K562 (cell line): Measurements from ENCODE around the gene CEACAM7. TPM values are rescaled to one million over a fixed set of nuclear protein-coding genes. Genes with fewer than 3 reads are reported as not detected.
A peak's percentile ranks its signal among the peaks of the same experiment; 100 is the strongest.

Experiments used
- CHD2 ChIP-seq: IDR thresholded peaks from 2 replicates; pipeline ENCODE4 v1.6.1; 2011; ENCODE audit warnings: low read depth, low read length
- FOXJ3 ChIP-seq: sonication (generic); formaldehyde crosslinking; IDR thresholded peaks from 2 replicates; pipeline ENCODE4 v1.4.0; 2020; ENCODE audit warnings: mild to moderate bottlenecking, missing genetic modification reagents
- MBD2 ChIP-seq: sonication (generic); IDR thresholded peaks from 2 replicates; pipeline ENCODE4 v1.6.1; 2016; ENCODE audit warnings: low read depth, borderline replicate concordance
- MED1 ChIP-seq: sonication (generic); formaldehyde crosslinking; IDR thresholded peaks from 2 replicates; pipeline ENCODE4 v1.8.1; 2023; ENCODE audit warnings: missing genetic modification reagents, borderline replicate concordance
- MTA1 ChIP-seq: fragments of 450-650 bp; IDR thresholded peaks from 2 replicates; pipeline ENCODE4 v1.6.1; 2017; ENCODE audit warnings: borderline replicate concordance
- NBN ChIP-seq: fragments of 450-650 bp; IDR thresholded peaks from 2 replicates; pipeline ENCODE4 v1.6.1; 2016; ENCODE audit warnings: low read depth, mild to moderate bottlenecking
- PBX2 ChIP-seq, 2 experiments: IDR thresholded peaks in 1 of 2; conservative IDR thresholded peaks in 1 of 2; 2 replicates each; pipeline ENCODE4 v1.6.1; 2016; ENCODE audit warnings: low read depth in 2 of 2, mild to moderate bottlenecking in 1 of 2, missing compliant biosample characterization in 1 of 2, missing genetic modification characterization in 1 of 2, moderate library complexity in 1 of 2
- PHB2 ChIP-seq: fragments of 450-650 bp; IDR thresholded peaks from 2 replicates; pipeline ENCODE4 v1.6.1; 2017; ENCODE audit warnings: low read depth
- PREB ChIP-seq: sonication (generic); formaldehyde crosslinking; IDR thresholded peaks from 2 replicates; pipeline ENCODE4 v1.8.1; 2023; ENCODE audit warnings: mild to moderate bottlenecking, missing genetic modification reagents
- SREBF2 ChIP-seq: sonication (generic); formaldehyde crosslinking; IDR thresholded peaks from 2 replicates; pipeline ENCODE4 v1.4.0; 2020; ENCODE audit warnings: mild to moderate bottlenecking, missing genetic modification reagents
- TAF15 ChIP-seq: fragments of 200-400 bp; formaldehyde crosslinking; IDR thresholded peaks from 2 replicates; pipeline ENCODE4 v1.6.1; 2017; ENCODE audit warnings: mild to moderate bottlenecking, low read depth, low read length, moderate library complexity
- VEZF1 ChIP-seq: fragments of 200-800 bp; sonication (Bioruptor generic); IDR thresholded peaks from 2 replicates; pipeline ENCODE4 v1.6.1; 2017; ENCODE audit warnings: missing genetic modification characterization, missing compliant biosample characterization
- ZBTB33 ChIP-seq: sonication (generic); formaldehyde crosslinking; IDR thresholded peaks from 2 replicates; pipeline ENCODE4 v1.8.1; 2023; ENCODE audit warnings: mild to moderate bottlenecking, missing genetic modification reagents
- ZKSCAN3 ChIP-seq: fragments of 250-450 bp; sonication (Bioruptor Pico); IDR thresholded peaks from 2 replicates; pipeline ENCODE4 v1.4.0; 2020
- polyA plus RNA-seq, 8 experiments: library from polyadenylated mRNA; depleted of rRNA in 4 of 8; stranded (reverse) in 5 of 8; unstranded in 3 of 8; fragments of >200 nt; fragmentation: Nextera tagmentation in 2 of 8; fragmentation: Illumina TruSeq in 1 of 8; extraction: Ambion mirVana in 2 of 8; extraction: Trizol in 1 of 8; gene quantifications; 2 replicates each; pipeline versions ENCODE4 v1.2.1 to v1.2.3, GENCODE V29; 2011 to 2014; ENCODE audit warnings: inconsistent platforms in 1 of 8, missing spikeins in 1 of 8
- total RNA-seq, 7 experiments: library from RNA; depleted of rRNA in 6 of 7; stranded (reverse); fragments of >200 nt in 6 of 7; fragmentation: Illumina TruSeq in 2 of 7; extraction: Trizol in 2 of 7; gene quantifications; 2 replicates each; pipeline versions ENCODE4 v1.2.1 to v1.2.3, GENCODE V29; 2011 to 2021; ENCODE audit warnings: low replicate concordance in 1 of 7
- TF ChIP-seq, protein P1 (sequence below): sonication (generic); formaldehyde crosslinking; IDR thresholded peaks from 2 replicates; pipeline ENCODE4 v1.8.0; 2022; ENCODE audit warnings: mild to moderate bottlenecking, low read depth, missing genetic modification reagents
- TF ChIP-seq, protein P2 (sequence below): IDR thresholded peaks from 2 replicates; pipeline ENCODE4 v1.6.1; 2011; ENCODE audit warnings: borderline replicate concordance, low read depth, mild to moderate bottlenecking, moderate library complexity, low read length; ENCODE audit not compliant: insufficient read depth, poor library complexity, severe bottlenecking

CEACAM7 gene
- total and polyA plus RNA-seq, 9 of the 15 experiments (the other 6 are each of a cell fraction or from before 2014, with no cell fraction given): not detected

- TF ChIP-seq ZBTB33 (CRISPR knock-in tag): no peak
- no peak for TF ChIP-seq PREB
- no peak for TF ChIP-seq MTA1
- TF ChIP-seq ZKSCAN3 (CRISPR knock-in tag): no peak
- TF ChIP-seq PHB2: no peak
- TF ChIP-seq SREBF2 (CRISPR knock-in tag): no peak
- TF ChIP-seq, protein P1, sequence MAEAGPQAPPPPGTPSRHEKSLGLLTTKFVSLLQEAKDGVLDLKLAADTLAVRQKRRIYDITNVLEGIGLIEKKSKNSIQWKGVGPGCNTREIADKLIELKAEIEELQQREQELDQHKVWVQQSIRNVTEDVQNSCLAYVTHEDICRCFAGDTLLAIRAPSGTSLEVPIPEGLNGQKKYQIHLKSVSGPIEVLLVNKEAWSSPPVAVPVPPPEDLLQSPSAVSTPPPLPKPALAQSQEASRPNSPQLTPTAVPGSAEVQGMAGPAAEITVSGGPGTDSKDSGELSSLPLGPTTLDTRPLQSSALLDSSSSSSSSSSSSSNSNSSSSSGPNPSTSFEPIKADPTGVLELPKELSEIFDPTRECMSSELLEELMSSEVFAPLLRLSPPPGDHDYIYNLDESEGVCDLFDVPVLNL (CRISPR knock-in tag): no peak
- no peak for TF ChIP-seq TAF15
- no peak for TF ChIP-seq MBD2
- no peak for TF ChIP-seq PBX2 (CRISPR knock-in tag; IDR thresholded peaks at IDR 0.05; ENCODE audit: low read depth)
- no peak for TF ChIP-seq PBX2 (tag; conservative IDR thresholded peaks at IDR 0.05; ENCODE audit: low read depth)
- TF ChIP-seq CHD2: no peak
- TF ChIP-seq, protein P2, sequence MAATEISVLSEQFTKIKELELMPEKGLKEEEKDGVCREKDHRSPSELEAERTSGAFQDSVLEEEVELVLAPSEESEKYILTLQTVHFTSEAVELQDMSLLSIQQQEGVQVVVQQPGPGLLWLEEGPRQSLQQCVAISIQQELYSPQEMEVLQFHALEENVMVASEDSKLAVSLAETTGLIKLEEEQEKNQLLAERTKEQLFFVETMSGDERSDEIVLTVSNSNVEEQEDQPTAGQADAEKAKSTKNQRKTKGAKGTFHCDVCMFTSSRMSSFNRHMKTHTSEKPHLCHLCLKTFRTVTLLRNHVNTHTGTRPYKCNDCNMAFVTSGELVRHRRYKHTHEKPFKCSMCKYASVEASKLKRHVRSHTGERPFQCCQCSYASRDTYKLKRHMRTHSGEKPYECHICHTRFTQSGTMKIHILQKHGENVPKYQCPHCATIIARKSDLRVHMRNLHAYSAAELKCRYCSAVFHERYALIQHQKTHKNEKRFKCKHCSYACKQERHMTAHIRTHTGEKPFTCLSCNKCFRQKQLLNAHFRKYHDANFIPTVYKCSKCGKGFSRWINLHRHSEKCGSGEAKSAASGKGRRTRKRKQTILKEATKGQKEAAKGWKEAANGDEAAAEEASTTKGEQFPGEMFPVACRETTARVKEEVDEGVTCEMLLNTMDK: peak; percentile 62
- no peak for TF ChIP-seq MED1
- peak; percentile 74; the same call in 1 of the 2 replicates for TF ChIP-seq NBN
- TF ChIP-seq VEZF1: peak; percentile 45; the same call in 1 of the 2 replicates
- TF ChIP-seq FOXJ3: no peak
Measured at GRCh38 chr19:41706741-41707501, 18.9 kb upstream of the CEACAM7 start (continued).
